GM12892 (cell line): ENCODE measurements around the gene ARL15.

Experiments used
- POLR2A ChIP-seq: IDR thresholded peaks from 2 replicates; pipeline ENCODE4 v1.6.1; 2011; ENCODE audit warnings: low read depth, low read length, control low read depth
- POLR2AphosphoS5 ChIP-seq: IDR thresholded peaks from 2 replicates; pipeline ENCODE4 v1.6.1; 2011; ENCODE audit warnings: low read depth, low read length, control low read depth

- TF ChIP-seq POLR2A = no peak
- TF ChIP-seq POLR2AphosphoS5 = no peak
These were observed 426.0 kb downstream of the ARL15 start for GRCh38 chr5:53884417-53884816.
